Measurements from ENCODE around the gene CCDC13. TPM values are rescaled to one million over a fixed set of nuclear protein-coding genes. Genes with fewer than 3 reads are reported as not detected.

The CCDC13 gene
- total RNA-seq, 1 donor from 2014 or later = 0.33 TPM

DNA sequence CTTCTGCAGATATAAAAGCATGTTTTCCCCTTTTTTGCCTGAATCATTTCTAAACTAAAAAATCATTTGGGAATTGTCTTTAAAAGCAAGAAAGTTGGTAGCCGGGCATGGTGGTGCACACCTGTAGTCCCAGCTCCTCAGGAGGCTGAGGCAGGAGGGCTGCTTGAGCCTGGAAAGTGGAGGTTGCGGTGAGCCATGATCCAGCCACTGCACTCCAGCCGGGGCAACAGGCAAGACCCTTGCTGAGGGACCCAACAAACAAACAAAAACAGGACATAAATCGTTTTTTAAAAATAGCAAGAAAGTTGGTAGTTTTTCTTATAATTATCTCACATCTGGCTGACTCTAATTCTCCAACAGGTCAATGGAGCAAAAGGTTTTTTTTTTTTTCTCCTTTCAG is 28.7 kb upstream of the CCDC13 start:
- DNase-seq (ENCODE audit: low read depth) = no peak
- no peak overlapping the region for H3K4me3 ChIP-seq (ENCODE audit: low read depth, low read length)
- no peaks in the 10 kb centered on the region for H3K27me3 ChIP-seq (ENCODE audit: control insufficient read depth, insufficient read depth, low read length)
- H3K36me3 ChIP-seq (ENCODE audit: control insufficient read depth, insufficient read depth, low read length) = no peaks in the 10 kb centered on the region
- TF ChIP-seq, protein P1, sequence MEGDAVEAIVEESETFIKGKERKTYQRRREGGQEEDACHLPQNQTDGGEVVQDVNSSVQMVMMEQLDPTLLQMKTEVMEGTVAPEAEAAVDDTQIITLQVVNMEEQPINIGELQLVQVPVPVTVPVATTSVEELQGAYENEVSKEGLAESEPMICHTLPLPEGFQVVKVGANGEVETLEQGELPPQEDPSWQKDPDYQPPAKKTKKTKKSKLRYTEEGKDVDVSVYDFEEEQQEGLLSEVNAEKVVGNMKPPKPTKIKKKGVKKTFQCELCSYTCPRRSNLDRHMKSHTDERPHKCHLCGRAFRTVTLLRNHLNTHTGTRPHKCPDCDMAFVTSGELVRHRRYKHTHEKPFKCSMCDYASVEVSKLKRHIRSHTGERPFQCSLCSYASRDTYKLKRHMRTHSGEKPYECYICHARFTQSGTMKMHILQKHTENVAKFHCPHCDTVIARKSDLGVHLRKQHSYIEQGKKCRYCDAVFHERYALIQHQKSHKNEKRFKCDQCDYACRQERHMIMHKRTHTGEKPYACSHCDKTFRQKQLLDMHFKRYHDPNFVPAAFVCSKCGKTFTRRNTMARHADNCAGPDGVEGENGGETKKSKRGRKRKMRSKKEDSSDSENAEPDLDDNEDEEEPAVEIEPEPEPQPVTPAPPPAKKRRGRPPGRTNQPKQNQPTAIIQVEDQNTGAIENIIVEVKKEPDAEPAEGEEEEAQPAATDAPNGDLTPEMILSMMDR (IDR thresholded peaks at IDR 0.05; ENCODE audit: insufficient read depth, low read length, poor library complexity, severe bottlenecking) = no peak

DNA sequence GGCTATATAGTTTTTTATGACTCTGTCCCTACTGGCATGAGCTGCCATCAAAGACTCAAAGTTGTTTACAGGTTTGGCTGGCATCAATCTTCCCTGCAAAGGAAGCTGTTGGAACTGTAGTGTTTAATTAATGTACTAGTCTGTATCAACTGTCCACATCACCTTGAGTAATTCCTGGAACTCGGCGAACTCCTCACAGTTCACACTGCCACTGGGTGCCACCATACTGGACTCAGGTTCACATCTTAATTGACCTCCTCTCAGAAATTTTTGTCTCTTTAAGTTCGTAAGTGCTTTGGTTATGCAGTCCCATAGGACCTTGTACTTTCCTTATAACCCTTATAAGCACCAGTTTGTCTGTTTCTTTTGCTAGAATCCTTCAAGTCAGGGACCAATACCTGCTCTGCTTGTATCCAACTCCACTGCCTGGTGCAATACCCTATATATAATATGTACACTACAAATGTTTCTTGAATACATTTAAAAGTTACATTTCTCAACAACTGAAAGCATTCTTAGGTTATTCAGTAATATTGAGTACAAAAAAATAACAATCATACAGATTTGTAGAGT is 28.1 kb upstream of the CCDC13 start:
- DNase-seq (ENCODE audit: low read depth) = no peak
- no peak overlapping the region for H3K4me3 ChIP-seq (ENCODE audit: low read depth, low read length)
- H3K36me3 ChIP-seq (ENCODE audit: control insufficient read depth, insufficient read depth, low read length) = no peaks in the 10 kb centered on the region
- no peaks in the 10 kb centered on the region for H3K27me3 ChIP-seq (ENCODE audit: control insufficient read depth, insufficient read depth, low read length)
- TF ChIP-seq, protein P1 (IDR thresholded peaks at IDR 0.05; ENCODE audit: insufficient read depth, low read length, poor library complexity, severe bottlenecking) = no peak

DNA sequence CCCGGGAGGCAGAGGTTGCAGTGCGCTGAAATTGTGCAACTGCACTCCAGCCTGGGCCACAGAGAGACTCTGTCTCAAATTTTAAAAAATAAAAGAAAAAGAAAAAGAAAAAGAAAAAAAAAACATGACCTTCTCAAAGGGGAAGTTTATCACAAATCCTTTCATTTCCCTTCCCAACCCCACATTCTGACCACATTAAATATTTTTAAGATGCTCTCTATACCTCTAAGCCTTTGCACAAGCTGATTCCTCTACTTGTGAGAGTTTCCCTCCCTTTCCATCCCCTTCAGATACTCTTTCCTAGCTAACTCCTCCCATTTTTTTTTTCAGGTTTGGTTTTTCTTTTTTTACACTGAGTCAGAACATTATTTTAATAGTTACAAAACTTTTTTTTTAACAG is 27.2 kb upstream of the CCDC13 start:
- H3K27me3 ChIP-seq (ENCODE audit: control insufficient read depth, insufficient read depth, low read length) = no peaks in the 10 kb centered on the region
- no peak for DNase-seq (ENCODE audit: low read depth)
- H3K4me3 ChIP-seq (ENCODE audit: low read depth, low read length) = no peak overlapping the region
- TF ChIP-seq, protein P1 (IDR thresholded peaks at IDR 0.05; ENCODE audit: insufficient read depth, low read length, poor library complexity, severe bottlenecking) = no peak
- no peaks in the 10 kb centered on the region for H3K36me3 ChIP-seq (ENCODE audit: control insufficient read depth, insufficient read depth, low read length)

DNA sequence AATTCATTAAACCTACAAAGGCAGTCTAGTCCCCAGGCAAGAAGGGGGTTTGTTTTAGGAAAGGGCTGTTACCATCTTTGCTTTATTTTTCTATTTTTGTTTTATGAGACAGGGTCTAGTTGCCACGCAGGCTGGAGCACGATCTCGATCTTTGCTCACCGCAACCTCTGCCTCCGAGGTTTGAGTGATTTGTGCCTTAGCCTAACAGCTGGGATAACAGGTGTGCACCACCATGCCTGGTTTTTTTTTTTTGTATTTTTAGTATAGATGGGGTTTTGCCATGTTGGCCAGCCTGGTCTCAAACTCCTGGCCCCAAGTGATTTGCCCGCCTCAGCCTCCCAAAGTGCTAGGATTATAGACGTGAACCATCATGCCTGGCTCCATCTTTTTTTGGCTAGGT is 26.3 kb upstream of the CCDC13 start:
- TF ChIP-seq, protein P1 (IDR thresholded peaks at IDR 0.05; ENCODE audit: insufficient read depth, low read length, poor library complexity, severe bottlenecking) = no peak

DNA sequence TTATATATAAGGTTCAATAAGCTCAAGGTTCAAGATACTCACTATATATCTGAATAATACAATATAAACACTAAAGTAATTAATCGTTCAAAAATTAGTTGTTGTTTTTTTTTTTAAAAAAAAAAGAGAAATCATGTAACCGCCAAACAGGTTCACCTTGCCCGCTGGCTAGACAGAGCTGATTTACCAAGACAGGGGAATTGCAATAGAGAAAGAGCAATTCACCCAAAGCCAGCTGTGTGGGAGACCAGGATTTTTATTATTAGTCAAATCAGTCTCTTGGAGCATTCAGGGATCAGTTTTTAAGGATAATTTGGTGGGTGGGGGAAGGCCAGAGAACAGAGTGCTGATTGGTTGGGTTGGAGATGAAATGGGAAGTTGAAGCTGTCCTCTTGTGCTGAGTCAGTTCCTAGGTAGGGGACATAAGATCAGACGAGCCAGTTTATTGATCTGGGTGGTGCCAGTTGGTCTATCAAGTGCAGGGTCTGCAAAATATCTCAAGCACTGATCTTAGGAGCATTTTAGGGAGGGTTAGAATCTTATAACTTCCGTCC is 23.4 kb upstream of the CCDC13 start:
- Histone ChIP-seq H3K36me3 (ENCODE audit: control insufficient read depth, insufficient read depth, low read length) (no peaks in the 10 kb centered on the region), H3K27me3 (ENCODE audit: control insufficient read depth, insufficient read depth, low read length) (no peaks in the 10 kb centered on the region), H3K4me3 (ENCODE audit: low read depth, low read length) (no peak overlapping the region)
- TF ChIP-seq, protein P1 (IDR thresholded peaks at IDR 0.05; ENCODE audit: insufficient read depth, low read length, poor library complexity, severe bottlenecking) = no peak
- DNase-seq (ENCODE audit: low read depth) = no peak

More for the DNA sequence above, 26.3 kb upstream of the CCDC13 start:
- Histone ChIP-seq H3K36me3 (ENCODE audit: control insufficient read depth, insufficient read depth, low read length) (no peaks in the 10 kb centered on the region), H3K4me3 (ENCODE audit: low read depth, low read length) (no peak overlapping the region), H3K27me3 (ENCODE audit: control insufficient read depth, insufficient read depth, low read length) (no peaks in the 10 kb centered on the region)
- DNase-seq (ENCODE audit: low read depth) = no peak

All from kidney epithelial cell (primary cell).